ENCODE data around the gene UTP15. TPM values are rescaled to one million over a fixed set of nuclear protein-coding genes. Genes with fewer than 3 reads are reported as not detected.

The UTP15 gene
- total RNA-seq, 1 donor from 2014 or later = 16.7 TPM

DNA sequence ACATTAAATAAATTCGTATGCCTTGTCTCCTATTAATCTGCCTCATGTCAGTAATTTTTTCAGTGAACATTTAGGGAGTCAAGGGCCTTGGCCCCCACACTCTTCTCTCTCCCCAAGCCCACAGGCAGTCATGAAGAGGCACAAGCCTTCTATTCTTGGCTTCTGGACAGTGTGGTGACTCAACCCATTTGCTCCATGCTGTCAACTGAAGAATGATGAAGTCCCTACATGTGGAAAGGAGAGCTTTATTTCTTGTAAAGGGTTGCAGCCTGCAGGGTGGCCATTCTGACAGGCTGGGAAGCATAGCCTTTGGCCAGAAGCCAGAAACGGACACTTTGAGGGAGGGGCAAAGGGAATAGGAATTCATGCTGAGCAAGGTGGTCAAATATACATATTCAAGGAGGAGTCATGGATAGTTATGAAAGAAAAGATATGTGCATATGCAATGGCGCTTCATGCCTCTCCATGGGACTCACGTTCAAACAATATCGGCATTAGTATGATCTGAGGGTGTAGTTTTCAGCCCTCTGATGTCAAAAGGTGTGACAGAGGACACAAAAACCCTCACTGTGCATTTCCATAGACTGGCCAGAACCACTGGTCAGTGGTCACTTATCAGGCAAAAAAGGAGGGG lies 31.4 kb upstream of the UTP15 start:
- peaks cover 11% of the 10 kb centered on the region for H3K4me1 Mint-ChIP-seq (ENCODE audit: low read depth)
- no peak overlapping the region for H3K27ac Mint-ChIP-seq (ENCODE audit: unreplicated experiment)
- H3K9me3 Mint-ChIP-seq (ENCODE audit: low read depth) = peaks cover 13% of the 10 kb centered on the region
- H3K36me3 Mint-ChIP-seq (ENCODE audit: low read depth) = peaks cover 6% of the 10 kb centered on the region
- DNase-seq (ENCODE audit: low spot score) = no peak
- TF ChIP-seq, protein P1, sequence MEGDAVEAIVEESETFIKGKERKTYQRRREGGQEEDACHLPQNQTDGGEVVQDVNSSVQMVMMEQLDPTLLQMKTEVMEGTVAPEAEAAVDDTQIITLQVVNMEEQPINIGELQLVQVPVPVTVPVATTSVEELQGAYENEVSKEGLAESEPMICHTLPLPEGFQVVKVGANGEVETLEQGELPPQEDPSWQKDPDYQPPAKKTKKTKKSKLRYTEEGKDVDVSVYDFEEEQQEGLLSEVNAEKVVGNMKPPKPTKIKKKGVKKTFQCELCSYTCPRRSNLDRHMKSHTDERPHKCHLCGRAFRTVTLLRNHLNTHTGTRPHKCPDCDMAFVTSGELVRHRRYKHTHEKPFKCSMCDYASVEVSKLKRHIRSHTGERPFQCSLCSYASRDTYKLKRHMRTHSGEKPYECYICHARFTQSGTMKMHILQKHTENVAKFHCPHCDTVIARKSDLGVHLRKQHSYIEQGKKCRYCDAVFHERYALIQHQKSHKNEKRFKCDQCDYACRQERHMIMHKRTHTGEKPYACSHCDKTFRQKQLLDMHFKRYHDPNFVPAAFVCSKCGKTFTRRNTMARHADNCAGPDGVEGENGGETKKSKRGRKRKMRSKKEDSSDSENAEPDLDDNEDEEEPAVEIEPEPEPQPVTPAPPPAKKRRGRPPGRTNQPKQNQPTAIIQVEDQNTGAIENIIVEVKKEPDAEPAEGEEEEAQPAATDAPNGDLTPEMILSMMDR (IDR thresholded peaks at IDR 0.05) = no peak
- H3K27me3 Mint-ChIP-seq (ENCODE audit: low read depth) = no peaks in the 10 kb centered on the region
- no peak overlapping the region for H3K4me3 Mint-ChIP-seq (ENCODE audit: unreplicated experiment)

DNA sequence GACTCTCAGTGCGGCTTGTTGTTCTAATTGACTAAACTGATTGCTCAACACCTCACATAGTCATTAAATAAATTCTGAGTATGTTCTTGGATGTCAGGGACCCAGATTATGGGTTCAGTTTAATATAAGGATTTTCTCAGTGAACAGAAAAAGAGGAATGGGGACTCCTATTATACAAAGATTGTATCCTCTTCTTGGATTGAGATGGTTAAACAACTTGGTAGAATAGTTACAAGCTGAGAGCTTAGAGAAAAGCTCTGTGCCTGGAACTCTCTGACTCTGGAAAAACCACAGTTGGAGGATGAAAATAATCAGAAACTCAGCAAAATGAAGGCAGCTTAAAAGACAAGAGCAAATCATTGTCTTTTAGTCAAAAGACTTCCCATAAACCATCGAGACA lies 30.6 kb upstream of the UTP15 start:
- TF ChIP-seq, protein P1 (IDR thresholded peaks at IDR 0.05) = no peak
- peaks cover 10% of the 10 kb centered on the region for H3K4me1 Mint-ChIP-seq (ENCODE audit: low read depth)
- H3K4me3 Mint-ChIP-seq (ENCODE audit: unreplicated experiment) = no peak overlapping the region
- no peak for DNase-seq (ENCODE audit: low spot score)
- peaks cover 6% of the 10 kb centered on the region for H3K36me3 Mint-ChIP-seq (ENCODE audit: low read depth)
- H3K9me3 Mint-ChIP-seq (ENCODE audit: low read depth) = peaks cover 13% of the 10 kb centered on the region
- H3K27me3 Mint-ChIP-seq (ENCODE audit: low read depth) = no peaks in the 10 kb centered on the region
- no peak overlapping the region for H3K27ac Mint-ChIP-seq (ENCODE audit: unreplicated experiment)

DNA sequence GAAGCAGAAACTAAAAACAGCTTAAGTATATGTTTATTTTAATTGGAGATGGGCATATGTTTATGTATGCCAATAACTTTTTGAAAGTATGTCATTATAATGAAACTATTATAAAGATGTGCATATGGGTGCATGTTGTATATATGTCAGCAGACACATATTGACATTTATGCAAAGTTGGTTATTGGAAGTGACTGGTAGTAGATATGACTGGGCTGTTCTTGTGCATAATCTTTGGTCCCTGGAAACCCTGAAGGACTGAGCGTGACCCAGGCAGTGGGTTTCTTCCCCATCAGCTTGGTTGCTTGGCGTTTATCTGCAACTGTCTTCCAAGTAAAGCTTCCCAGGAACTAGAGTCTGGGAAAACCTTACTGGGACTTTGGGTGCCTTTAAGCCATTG lies 25.8 kb upstream of the UTP15 start:
- Mint-ChIP-seq H3K4me3 (ENCODE audit: unreplicated experiment) (no peak overlapping the region), H3K27me3 (ENCODE audit: low read depth) (peaks cover 9% of the 10 kb centered on the region), H3K4me1 (ENCODE audit: low read depth) (peaks cover 14% of the 10 kb centered on the region), H3K9me3 (ENCODE audit: low read depth) (peaks cover 6% of the 10 kb centered on the region), H3K36me3 (ENCODE audit: low read depth) (peaks cover 4% of the 10 kb centered on the region), H3K27ac (ENCODE audit: unreplicated experiment) (no peak overlapping the region)
- no peak for DNase-seq (ENCODE audit: low spot score)
- TF ChIP-seq, protein P1 (IDR thresholded peaks at IDR 0.05) = no peak

DNA sequence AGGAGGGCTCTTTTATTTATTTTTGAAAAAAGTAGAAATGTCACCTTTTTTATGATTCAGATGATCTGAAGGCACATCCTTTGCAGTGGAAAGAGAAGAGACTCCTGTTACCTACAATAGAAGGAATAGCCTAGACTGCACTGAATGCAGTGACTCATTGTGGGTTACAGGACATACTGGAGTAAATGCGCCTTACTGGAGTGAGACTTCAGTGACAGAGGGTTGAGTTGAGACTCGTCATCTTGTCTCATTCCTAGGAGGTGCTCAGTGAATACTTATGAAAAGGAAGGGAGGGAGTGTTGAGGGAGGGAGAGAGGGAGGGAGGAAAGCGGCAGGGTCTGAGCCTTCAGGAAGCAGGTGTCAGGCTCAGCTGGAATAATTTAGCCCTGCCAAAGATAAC lies 25.4 kb upstream of the UTP15 start:
- peaks cover 14% of the 10 kb centered on the region for H3K4me1 Mint-ChIP-seq (ENCODE audit: low read depth)
- peaks cover 3% of the 10 kb centered on the region for H3K9me3 Mint-ChIP-seq (ENCODE audit: low read depth)
- peaks cover 3% of the 10 kb centered on the region for H3K36me3 Mint-ChIP-seq (ENCODE audit: low read depth)
- no peak overlapping the region for H3K4me3 Mint-ChIP-seq (ENCODE audit: unreplicated experiment)
- no peak overlapping the region for H3K27ac Mint-ChIP-seq (ENCODE audit: unreplicated experiment)
- TF ChIP-seq, protein P1 (IDR thresholded peaks at IDR 0.05) = no peak
- DNase-seq (ENCODE audit: low spot score) = no peak
- H3K27me3 Mint-ChIP-seq (ENCODE audit: low read depth) = peaks cover 9% of the 10 kb centered on the region

DNA sequence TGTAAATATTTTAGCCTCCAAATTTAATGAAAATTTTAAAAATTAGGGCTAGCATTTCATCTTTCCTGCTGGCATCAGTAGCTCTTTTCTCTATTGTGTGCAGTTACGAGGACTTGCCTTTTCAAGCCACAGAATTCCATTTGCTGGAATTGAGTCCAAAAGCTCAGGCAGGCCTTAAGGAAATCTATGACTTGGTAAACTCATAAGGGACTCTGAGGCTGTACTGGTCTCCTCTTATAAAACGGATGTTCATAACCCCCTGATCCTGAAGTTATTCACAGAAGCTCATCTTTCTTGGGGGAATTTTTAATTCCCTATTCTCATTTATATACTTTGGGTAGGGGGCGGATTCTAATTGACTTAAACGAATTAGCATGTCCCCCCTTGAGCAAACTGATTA lies 23.5 kb upstream of the UTP15 start:
- H3K27ac Mint-ChIP-seq (ENCODE audit: unreplicated experiment) = no peak overlapping the region
- no peak for DNase-seq (ENCODE audit: low spot score)
- no peak overlapping the region for H3K4me3 Mint-ChIP-seq (ENCODE audit: unreplicated experiment)
- TF ChIP-seq, protein P1 (IDR thresholded peaks at IDR 0.05) = no peak
- peaks cover 9% of the 10 kb centered on the region for H3K27me3 Mint-ChIP-seq (ENCODE audit: low read depth)
- no peaks in the 10 kb centered on the region for H3K9me3 Mint-ChIP-seq (ENCODE audit: low read depth)
- H3K36me3 Mint-ChIP-seq (ENCODE audit: low read depth) = no peaks in the 10 kb centered on the region
- H3K4me1 Mint-ChIP-seq (ENCODE audit: low read depth) = peaks cover 11% of the 10 kb centered on the region

Measured in chondrocyte (in vitro differentiated cells).